HG03439 (cell line): ENCODE data around the gene SMAP2.
"Not testable (repeated sequence)": the region's sequence is repeated elsewhere in the genome, so short reads cannot be mapped to it uniquely, and the experiment has no call there.

Experiments
- ATAC-seq: cut with Tn5 transposase; IDR thresholded peaks from one replicate; pipeline ENCODE4 v1.9.1; 2021; ENCODE audit warnings: mild to moderate bottlenecking, moderate library complexity; ENCODE audit not compliant: unreplicated experiment

Gene SMAP2

GRCh38 chr1:40373323-40374283 lies at the start of gene SMAP2:
Gene SMAP2 (plus strand): TSS chr1:40373727. CDS start chr1:40374121, 394 bp downstream.
- ATAC-seq = peak; percentile 88

GRCh38 chr1:40331403-40331802 lies 42.1 kb upstream of the SMAP2 start:
- ATAC-seq = not testable (repeated sequence)

GRCh38 chr1:40332695-40333094 lies 40.8 kb upstream of the SMAP2 start:
- no peak for ATAC-seq

DNA sequence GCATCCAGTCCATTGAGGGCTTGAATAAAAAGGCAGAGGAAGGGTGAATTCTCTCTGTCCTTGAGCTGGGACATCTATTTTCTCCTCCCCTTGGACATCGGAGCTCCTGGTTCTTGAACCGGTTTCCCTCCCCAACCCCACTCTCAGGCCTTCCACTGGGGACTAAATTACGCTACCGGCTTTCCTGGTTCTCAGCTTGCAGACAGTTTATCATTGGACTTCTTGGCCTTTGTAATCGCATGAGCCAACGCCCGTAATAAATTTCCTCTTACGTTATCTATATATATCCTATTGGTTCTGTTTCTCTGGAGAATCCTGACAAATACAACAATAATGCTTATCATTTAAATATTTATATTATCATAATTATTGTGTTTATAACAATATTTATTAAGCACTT lies 36.1 kb upstream of the SMAP2 start:
- no peak for ATAC-seq

GRCh38 chr1:40338745-40339419 lies 34.6 kb upstream of the SMAP2 start:
- no peak for ATAC-seq

DNA sequence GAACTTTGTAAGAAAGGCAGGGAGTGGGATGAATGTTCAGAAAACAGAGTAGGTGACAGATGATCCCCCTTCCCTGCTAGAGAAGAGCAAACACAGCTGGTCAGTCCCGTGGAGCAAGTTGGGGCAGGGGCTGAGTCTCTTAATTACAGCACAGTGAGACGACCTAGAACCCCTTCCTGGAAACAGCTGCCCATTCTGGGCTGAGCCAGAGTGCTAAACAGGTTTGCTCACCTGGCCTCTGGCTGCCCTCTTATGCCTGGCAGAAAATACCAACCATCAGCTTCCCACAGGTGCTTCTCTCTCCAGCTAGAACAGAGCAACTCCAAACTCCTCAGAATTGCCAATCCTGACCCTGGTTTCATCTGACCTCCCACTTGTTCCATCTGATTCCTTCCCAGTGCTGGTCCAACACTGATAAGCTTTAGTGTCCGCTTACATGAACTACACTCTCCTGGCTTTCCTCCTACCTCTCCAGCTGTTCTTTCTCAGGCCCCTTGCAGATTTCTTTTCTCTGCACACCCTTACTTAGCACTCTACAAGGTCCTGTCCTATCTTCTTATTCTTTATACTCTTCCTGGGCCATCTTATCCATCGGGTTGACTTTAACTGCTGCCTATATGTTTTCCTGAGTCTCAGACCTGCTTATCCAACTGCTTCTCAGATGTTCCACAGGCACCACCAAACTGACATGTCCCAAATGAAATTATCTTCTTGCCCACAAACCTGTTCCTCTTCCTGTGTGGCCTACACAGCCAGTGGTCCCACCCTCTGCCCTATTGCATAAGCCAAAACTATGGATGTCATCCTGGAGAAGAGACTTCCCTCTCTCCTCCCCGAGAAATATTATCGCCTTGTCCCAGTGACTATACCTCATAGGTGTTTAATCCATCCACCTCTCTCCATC lies 33.9 kb upstream of the SMAP2 start:
- no peak for ATAC-seq

- no peak for ATAC-seq
These were observed 31.8 kb upstream of the SMAP2 start for GRCh38 chr1:40341491-40342380.

DNA sequence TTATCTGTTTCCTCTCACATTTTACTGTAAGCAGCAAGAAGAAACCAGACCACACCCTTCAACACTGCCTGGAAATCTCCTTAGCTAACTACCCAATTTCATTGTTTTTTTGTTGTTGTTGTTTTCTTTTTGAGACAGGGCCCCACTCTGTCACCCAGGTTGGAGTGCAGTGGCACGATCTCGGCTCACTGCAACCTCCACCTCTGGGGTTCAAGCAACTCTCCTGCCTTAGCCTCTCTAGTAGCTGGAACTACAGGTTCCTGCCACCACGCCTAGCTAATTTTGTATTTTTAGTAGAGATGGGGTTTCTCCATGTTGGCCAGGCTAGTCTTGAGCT lies 31.2 kb upstream of the SMAP2 start:
- ATAC-seq = not testable (repeated sequence)

DNA sequence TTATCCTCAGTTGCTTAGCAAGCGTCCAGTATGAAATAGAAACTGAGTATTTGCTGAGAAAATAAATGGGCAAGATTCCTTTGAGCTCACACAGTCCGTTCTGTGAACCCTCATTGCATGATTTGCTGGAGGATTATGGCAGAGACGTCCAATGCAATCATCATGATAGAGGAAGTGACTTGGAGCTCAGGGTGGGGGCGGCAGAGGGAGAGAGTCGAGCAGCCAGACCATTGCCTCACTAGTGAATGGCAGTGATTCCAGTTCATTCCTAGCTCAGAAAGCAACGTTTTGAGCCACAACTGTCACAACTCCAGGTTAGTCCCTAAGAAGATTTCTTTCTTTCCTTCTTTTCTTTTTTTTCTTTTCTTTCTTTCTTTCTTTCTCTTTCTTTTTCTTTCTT lies 28.9 kb upstream of the SMAP2 start:
- ATAC-seq = no peak

- ATAC-seq = no peak
These were observed 23.1 kb upstream of the SMAP2 start for GRCh38 chr1:40350391-40350790.

DNA sequence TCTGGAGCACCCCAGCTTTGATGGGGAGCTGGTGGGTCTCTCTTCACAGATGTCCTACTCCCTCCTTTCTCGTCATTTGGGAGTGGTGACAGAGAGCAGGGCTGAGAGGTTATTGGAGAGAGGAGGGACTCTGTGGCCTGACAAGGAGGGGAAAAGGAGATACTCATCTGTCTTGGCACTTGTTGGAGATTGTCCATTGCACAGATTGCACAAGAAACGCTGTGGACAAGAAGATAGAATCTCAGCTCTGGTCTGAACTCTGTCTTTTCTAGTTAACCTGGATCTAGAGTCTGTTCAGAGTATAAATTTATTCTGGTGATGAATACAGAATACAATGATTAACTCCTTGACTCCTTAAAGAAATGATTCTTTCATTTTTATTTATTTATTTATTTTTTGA lies 22.4 kb upstream of the SMAP2 start:
- ATAC-seq = no peak

GRCh38 chr1:40352126-40352525 lies 21.4 kb upstream of the SMAP2 start:
- ATAC-seq = no peak

DNA sequence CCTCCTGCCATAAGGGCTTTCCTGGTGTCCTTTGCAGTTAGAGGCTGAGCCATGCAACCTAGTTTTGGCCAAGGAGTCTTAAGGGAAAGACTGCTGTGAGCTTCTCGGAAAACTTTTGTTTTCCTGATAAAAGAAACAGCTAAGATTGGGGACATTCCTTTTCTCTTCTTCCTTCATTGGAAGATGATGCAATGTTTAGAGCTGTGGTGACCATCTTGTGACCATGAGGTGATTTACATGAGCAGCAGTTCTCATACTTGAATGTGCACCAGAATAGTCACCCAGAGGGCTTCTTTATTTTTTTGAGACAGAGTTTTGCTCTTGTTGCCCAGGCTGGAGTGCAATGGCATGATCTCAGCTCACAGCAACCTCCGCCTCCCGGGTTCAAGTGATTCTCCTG lies 20.4 kb upstream of the SMAP2 start:
- ATAC-seq = no peak

- no peak for ATAC-seq
These were observed 15.9 kb upstream of the SMAP2 start for GRCh38 chr1:40357625-40358024.

DNA sequence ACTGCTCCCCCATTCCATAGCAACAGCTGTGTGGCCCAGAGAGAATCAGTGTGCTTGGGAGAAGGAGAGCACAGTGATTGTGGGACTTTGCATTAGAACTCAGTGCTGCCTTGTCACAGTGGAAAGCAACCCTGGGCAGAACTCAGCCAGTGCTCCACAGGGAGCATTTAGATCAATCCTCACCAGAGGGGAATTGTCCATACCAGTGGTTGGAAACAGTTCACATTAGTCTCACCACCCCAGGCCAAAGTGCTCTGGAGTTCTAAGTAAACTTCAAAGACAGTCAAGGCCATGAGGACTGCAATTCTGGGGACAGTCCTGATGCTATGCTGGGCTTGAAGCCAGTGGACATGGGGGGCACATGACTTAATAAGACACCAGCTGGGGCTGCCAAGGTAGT lies 12.9 kb upstream of the SMAP2 start:
- no peak for ATAC-seq

GRCh38 chr1:40361201-40361600 lies 12.3 kb upstream of the SMAP2 start:
- ATAC-seq = no peak

- no peak for ATAC-seq
These were observed 11.9 kb upstream of the SMAP2 start for GRCh38 chr1:40361637-40362036.

DNA sequence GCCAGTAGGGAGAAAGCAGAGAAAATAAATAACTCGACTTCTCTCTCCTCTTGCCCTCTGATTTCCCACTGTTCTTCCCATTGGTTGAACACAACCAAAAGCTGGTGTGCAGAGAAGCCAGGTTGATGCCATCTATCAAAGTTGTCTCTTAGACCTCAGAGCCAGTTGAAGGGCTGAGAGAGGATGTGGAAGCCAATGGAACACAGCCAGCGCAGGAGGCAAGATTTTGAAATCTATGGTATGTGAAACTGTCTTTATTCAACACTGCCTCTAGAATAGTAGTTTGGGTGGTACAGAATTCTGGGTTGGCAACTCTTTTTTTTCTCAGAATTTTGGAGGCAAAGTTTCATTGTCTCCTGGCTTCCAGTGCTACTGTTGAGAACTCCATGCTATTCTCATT lies 11.3 kb upstream of the SMAP2 start:
- ATAC-seq = no peak

- no peak for ATAC-seq
These were observed 10.8 kb upstream of the SMAP2 start for GRCh38 chr1:40362699-40363098.

GRCh38 chr1:40363721-40364120 lies 9.8 kb upstream of the SMAP2 start:
- ATAC-seq = peak; percentile 97
